Smooth muscle cell of the pulmonary artery (primary cell): ENCODE results near the gene TMED3. TPM values are rescaled to one million over a fixed set of nuclear protein-coding genes. Genes with fewer than 3 reads are reported as not detected.

Experiments used
- total RNA-seq: library from RNA; depleted of rRNA; stranded (reverse); fragments of >200 nt; gene quantifications from 2 replicates; pipeline ENCODE4 v1.2.3, GENCODE V29; 2014

TMED3 gene
- 140 and 200 TPM in 2 replicates for total RNA-seq

GRCh38 chr15:79310985-79311900 lies at the start of gene TMED3:
Gene TMED3 (plus strand): TSS chr15:79311112. CDS start chr15:79311250, 138 bp downstream.

GRCh38 chr15:79282371-79283251 lies 28.3 kb upstream of the TMED3 start, which contains the start of gene ANKRD34C:
Gene ANKRD34C (plus strand): TSS chr15:79282722. CDS start chr15:79293285, 10,563 bp downstream.

Other genes with a start within 250 kb of the TMED3 start
- gene RASGRF1, start 220.3 kb upstream of the TMED3 start, total RNA-seq = not detected in 2 replicates
- not detected in 2 replicates for gene ANKRD34C, start 28.4 kb upstream of the TMED3 start, total RNA-seq
- gene MINAR1, start 121.2 kb downstream of the TMED3 start, total RNA-seq = 1.2 and 1.6 TPM in 2 replicates